HG03025 (cell line): ENCODE measurements around the gene TDRD1.
A peak's percentile ranks its signal among the peaks of the same experiment; 100 is the strongest.
"Not testable (repeated sequence)": the region's sequence is repeated elsewhere in the genome, so short reads cannot be mapped to it uniquely, and the experiment has no call there.

Experiments used
- ATAC-seq: cut with Tn5 transposase; IDR thresholded peaks from one replicate; pipeline ENCODE4 v1.9.1; 2021; ENCODE audit warnings: mild to moderate bottlenecking, moderate library complexity; ENCODE audit not compliant: unreplicated experiment, low FRiP score

The TDRD1 gene

DNA sequence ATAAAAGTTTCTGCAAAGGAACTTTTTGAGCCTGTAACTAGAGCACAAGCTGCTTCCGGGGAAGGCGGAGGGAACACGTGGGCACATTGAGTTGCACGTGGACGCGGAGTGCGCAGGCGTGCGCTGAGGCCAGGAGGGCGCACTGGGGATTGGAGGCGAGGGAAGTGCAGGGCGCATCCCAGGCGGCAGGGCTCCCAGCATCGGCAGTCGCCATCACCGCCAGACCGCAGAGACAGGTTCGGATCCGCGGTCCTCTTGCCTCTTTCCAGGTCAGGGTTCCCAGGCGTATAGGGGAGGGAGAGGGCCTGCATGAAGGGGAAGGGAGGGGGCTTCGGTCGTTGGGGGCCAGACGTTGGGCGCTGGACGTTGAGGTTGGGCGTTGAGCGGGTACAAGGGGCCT, at the start of gene TDRD1:
Gene TDRD1 (plus strand): TSS at position 206 of the 400 bp plus-strand sequence. CDS start 8,479 bp downstream, outside the sequence.
- ATAC-seq = no peak

- no peak for ATAC-seq
Measured at GRCh38 chr10:114131094-114131493, 48.1 kb upstream of the TDRD1 start.

DNA sequence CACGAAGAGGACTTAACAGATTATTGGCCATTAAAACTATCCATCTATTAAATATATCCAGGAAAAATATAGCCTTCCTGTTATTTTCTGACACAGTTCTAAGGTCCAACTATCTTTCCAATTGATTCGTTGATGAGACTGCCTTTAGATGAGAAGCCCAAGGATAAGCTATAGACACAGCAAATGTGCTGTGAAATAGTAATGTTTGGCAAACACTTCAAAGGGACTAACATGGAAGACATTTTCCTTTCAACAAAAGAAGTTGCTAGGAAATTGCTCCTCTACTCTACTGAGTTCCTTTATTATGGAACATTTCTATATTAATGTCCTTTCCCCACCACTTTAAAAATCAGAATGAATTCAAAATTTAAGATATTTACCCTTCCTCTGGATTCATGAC, 43.7 kb upstream of the TDRD1 start:
- no peak for ATAC-seq

- no peak for ATAC-seq
Measured at GRCh38 chr10:114138581-114138980, 40.6 kb upstream of the TDRD1 start.

- no peak for ATAC-seq
Measured at GRCh38 chr10:114140036-114140435, 39.1 kb upstream of the TDRD1 start.

- ATAC-seq = not testable (repeated sequence)
Measured at GRCh38 chr10:114140827-114141226, 38.3 kb upstream of the TDRD1 start.

GRCh38 chr10:114142018-114142417, 37.1 kb upstream of the TDRD1 start:
- no peak for ATAC-seq

- ATAC-seq = no peak
Measured at GRCh38 chr10:114143160-114143559, 36.0 kb upstream of the TDRD1 start.

- ATAC-seq = not testable (repeated sequence)
Measured at GRCh38 chr10:114149476-114149875, 29.7 kb upstream of the TDRD1 start.

GRCh38 chr10:114151486-114151885, 27.7 kb upstream of the TDRD1 start:
- no peak for ATAC-seq

DNA sequence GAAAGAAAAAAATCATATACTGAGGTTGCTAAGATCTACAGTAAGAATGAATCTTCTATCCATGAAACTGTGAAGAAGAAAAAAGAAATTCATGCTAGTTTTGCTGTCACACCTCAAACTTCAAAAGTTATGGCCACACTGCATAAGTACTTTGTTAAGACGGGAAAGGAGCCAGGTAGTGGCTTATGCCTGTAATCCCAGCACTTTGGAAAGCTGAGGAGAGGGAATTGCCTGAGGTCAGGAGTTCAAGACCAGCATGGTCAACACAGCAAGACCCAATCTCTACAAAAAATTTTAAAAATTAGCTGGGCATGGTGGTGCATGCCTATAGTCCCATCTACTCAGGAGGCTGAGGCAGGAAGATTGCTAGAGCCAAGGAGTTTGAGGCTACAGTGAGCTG, 27.3 kb upstream of the TDRD1 start:
- ATAC-seq = no peak

GRCh38 chr10:114157912-114158311, 21.2 kb upstream of the TDRD1 start:
- ATAC-seq = no peak

DNA sequence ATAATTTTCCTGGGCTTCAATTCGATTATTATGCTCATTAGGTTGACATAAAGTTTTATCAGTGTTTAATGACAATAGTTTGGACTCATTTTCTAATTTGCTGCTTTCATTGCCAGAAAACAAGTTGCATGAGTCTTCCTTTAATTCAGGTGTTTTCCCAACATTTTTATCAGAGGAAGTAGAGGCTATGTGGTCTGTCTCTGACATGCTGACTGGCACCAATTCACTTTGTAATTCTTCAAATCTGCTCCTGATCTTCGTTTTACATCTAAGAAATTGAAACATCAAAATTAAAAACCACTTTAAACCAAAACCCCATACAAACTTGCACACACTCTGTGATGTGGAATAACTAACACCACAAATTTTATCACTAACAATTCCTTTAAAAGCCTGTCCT, 16.1 kb upstream of the TDRD1 start:
- ATAC-seq = no peak

DNA sequence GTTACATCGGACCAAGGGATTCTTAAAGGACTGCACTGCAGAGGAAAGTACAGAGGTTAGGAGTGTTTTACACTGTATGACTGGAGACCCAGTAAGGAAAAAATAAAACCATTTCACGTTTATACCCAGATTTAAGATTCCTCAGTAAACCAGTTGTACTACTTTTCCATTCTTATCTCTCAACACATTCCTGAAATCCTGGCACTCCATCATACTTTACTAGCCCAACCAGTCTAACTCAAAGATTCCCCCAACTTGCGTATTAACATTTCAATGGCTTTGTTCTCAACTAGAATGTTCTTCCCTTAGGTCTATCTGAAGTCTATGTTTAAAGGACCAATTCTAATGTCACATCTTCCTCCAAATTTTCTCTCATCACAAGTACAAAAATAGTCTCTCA, 13.1 kb upstream of the TDRD1 start:
- no peak for ATAC-seq

DNA sequence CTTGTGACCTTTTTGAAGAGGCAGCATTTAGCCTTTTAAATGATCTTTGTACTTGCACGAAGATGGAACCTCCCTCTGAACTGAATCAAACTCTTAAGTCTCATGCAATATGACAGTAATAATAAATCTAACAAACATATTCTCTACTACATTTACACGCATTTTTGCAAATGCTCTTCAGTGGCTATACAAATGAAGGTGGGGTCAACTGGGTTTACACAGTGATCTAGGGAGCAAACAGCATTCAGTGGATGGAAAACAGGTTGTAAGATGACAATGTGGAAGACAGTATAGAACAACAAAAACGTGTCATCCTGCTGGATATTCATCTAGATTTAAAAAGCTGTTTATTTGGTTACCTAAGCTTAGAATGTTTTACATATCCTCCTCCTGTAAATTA, 12.7 kb upstream of the TDRD1 start:
- ATAC-seq = no peak

- no peak for ATAC-seq
Measured at GRCh38 chr10:114167985-114168384, 11.2 kb upstream of the TDRD1 start.

DNA sequence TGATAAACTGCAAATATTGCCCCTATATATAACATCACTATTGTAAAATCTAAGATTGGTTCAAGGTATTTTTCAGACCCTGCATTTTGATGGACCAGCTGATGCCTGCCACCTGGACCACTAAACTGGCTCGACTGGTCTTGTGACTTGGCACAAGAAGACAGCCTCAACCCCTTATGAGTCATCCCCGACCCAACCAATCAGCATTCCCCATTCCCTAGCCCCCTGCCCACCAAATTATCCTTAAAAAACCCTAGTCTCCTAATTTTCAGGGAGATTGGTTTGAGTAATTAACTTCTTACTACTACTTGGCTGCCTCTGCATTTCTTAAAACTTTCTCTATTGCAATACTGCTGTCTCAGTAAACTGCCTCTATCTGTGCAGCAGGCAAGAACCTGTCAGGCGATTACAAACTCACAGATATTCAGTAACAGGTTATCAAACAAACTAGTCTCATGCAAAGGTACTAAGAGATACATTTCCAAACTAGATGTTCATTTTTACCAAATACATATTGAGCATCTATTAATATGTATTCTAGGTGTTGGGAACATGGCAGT, 10.6 kb upstream of the TDRD1 start:
- no peak for ATAC-seq

DNA sequence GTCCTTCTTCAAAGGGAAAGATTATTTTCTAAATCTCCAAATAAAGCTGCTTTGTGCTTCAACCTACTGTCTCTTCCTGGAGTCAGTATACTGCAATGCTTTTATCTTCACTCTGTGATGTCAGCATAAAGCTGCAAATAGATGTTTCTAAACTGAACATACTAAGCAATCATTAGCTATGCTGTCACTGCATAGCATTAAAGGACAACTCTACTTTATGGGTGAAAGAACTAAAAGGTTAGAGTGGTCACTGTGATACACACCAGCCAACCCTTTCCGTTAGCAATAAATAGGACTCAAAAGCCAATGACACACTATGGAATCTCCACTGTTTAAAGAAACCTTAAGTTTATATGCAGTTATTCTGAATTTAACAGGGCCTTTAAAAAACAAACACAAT, 6.9 kb upstream of the TDRD1 start:
- ATAC-seq = no peak

GRCh38 chr10:114172776-114173602, 6.2 kb upstream of the TDRD1 start:
- ATAC-seq = no peak

GRCh38 chr10:114173603-114173920, 5.6 kb upstream of the TDRD1 start:
- ATAC-seq = peak; percentile 6

DNA sequence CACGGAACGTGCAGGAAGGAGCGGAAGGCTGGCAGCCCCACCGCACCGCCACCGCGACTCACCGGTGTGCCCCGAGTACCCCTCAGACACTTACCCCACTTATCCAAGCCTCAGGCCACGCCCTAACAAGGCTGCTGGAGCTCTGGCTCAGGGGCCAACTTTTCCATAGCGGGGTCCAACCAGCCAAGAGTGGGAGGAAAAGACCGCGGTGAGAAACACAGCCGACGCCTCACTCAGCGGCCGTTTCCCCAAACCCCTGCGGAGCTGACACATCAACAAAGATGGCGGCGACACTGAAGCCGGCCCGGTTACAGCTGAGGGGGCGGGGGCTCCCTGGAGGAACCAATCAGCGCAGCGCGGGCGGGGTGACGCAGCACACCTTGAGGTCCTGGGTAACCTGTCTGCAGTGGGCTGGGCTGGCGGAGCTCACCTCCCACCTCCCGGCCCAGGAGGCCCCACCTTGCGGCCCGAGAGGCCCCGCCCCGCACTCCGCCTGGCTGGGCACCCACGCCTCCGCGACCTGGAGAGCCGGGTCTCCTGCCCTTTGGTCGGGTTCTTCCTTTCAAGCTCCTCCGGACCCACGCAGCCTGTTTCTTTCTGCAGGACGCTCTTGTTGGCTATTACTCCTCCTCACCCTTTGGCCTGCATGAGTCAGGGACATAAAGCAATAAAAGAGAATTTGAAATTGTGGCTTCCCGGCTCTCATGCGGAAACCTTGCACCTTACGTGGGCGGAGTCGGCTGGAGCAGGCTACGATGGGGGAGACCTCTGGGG, 5.0 kb upstream of the TDRD1 start, which contains the start of gene CCDC186:
Gene CCDC186 (minus strand): TSS at position 283 of the 774 bp plus-strand sequence. CDS start 10,935 bp downstream, outside the sequence.
- peak; percentile 98 for ATAC-seq
